Tibial nerve (tissue), 4 donors: ENCODE measurements around the gene ELAPOR1. TPM values are rescaled to one million over a fixed set of nuclear protein-coding genes. Genes with fewer than 3 reads are reported as not detected.

Experiments
- DNase-seq, 2 donors: peaks; one replicate each; pipeline ENCODE4 v3.0.0-alpha.2; 2019; ENCODE audit warnings: low spot score in 2 of 2
- H3K27ac ChIP-seq, 4 donors: fragments of 200-600 bp; sonication (generic) in 3 of 4; one replicate each; pipeline ENCODE4 v1.5.1; 2017 to 2019; ENCODE audit warnings: mild to moderate bottlenecking in 1 of 4
- H3K27me3 ChIP-seq, 2 donors: fragments of 200-600 bp; sonication (generic) in 1 of 2; one replicate each; pipeline versions ENCODE4 v1.5.1 to v1.6.0; 2017 to 2019
- H3K36me3 ChIP-seq, 3 donors: fragments of 200-600 bp; sonication (generic); one replicate each; pipeline ENCODE4 v1.5.1; 2018 to 2019
- H3K4me1 ChIP-seq, 4 donors: fragments of 200-600 bp; sonication (generic) in 3 of 4; one replicate each; pipeline ENCODE4 v1.5.1; 2017 to 2019
- H3K4me3 ChIP-seq, 4 donors: fragments of 200-600 bp; sonication (generic) in 3 of 4; one replicate each; pipeline ENCODE4 v1.5.1; 2017 to 2019; ENCODE audit warnings: mild to moderate bottlenecking in 1 of 4, moderate library complexity in 1 of 4
- H3K9me3 ChIP-seq, 4 donors: fragments of 200-600 bp; sonication (generic) in 3 of 4; one replicate each; pipeline ENCODE4 v1.5.1; 2017 to 2019
- EP300 ChIP-seq, 2 donors: sonication (generic); formaldehyde crosslinking; IDR thresholded peaks; one replicate each; pipeline ENCODE4 v1.6.1; 2017; ENCODE audit warnings: antibody characterized with exemption in 2 of 2, mild to moderate bottlenecking in 1 of 2
- POLR2A ChIP-seq, 2 donors: fragments of 450-650 bp; IDR thresholded peaks; one replicate each; pipeline ENCODE4 v1.6.1; 2017; ENCODE audit warnings: antibody characterized with exemption in 2 of 2, mild to moderate bottlenecking in 2 of 2, moderate library complexity in 2 of 2
- WGBS, 2 donors: methylation state at CpG; one replicate each; pipeline ENCODE4 v1.1.5; 2018; 5-methylcytosine and 5-hydroxymethylcytosine counted together
- total RNA-seq, 4 donors: library from RNA; depleted of rRNA; stranded (reverse); fragments of >200 nt; gene quantifications; one replicate each; pipeline ENCODE4 v1.1.0, GENCODE V29; 2016
- TF ChIP-seq, protein P1 (sequence below), 5 experiments: fragments of 200-600 bp in 3 of 5; fragments of 450-650 bp in 2 of 5; sonication (generic) in 3 of 5; IDR thresholded peaks; one replicate each; pipeline ENCODE4 v1.5.1; 2016 to 2019; ENCODE audit warnings: antibody characterized with exemption in 5 of 5, mild to moderate bottlenecking in 3 of 5, moderate library complexity in 2 of 5

ELAPOR1 gene
- total RNA-seq, 4 donors from 2014 or later = 0.20 to 0.90 (median 0.32) TPM

DNA sequence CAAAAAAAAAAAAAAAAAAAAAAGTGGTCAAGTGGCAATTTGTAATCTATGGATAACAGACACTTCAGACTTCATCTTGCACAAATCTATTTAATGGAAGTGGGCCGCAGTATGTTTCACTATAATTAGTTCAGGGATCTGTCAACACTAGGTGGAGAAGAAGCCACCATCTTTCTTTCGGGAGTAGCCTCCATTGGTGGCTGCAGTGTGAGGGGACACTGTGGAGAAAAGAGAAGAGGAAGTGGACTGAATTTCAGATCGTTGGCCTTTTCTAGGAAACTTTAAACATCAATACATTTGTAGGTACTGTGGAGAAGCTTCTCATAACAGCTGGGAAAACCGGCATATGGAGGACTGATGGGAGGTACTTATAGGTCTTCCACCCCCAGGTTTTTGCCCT is 8.0 kb upstream of the ELAPOR1 start:
- no peak for TF ChIP-seq POLR2A (IDR thresholded peaks at IDR 0.05)
- TF ChIP-seq, protein P1, sequence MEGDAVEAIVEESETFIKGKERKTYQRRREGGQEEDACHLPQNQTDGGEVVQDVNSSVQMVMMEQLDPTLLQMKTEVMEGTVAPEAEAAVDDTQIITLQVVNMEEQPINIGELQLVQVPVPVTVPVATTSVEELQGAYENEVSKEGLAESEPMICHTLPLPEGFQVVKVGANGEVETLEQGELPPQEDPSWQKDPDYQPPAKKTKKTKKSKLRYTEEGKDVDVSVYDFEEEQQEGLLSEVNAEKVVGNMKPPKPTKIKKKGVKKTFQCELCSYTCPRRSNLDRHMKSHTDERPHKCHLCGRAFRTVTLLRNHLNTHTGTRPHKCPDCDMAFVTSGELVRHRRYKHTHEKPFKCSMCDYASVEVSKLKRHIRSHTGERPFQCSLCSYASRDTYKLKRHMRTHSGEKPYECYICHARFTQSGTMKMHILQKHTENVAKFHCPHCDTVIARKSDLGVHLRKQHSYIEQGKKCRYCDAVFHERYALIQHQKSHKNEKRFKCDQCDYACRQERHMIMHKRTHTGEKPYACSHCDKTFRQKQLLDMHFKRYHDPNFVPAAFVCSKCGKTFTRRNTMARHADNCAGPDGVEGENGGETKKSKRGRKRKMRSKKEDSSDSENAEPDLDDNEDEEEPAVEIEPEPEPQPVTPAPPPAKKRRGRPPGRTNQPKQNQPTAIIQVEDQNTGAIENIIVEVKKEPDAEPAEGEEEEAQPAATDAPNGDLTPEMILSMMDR (IDR thresholded peaks at IDR 0.05) = no peak
- TF ChIP-seq EP300 (IDR thresholded peaks at IDR 0.05) = no peak
- no peak overlapping the region for H3K4me3 ChIP-seq
- no peak overlapping the region for H3K27ac ChIP-seq
- peaks cover 0 to 6% (median 0%) of the 10 kb centered on the region in 3 donors for H3K36me3 ChIP-seq
- H3K27me3 ChIP-seq = no peaks in the 10 kb centered on the region
- no peak for DNase-seq
- 81 to 83% methylated on average over 4 of the region's 4 CpGs for WGBS, 2 donors
- peaks cover 0 to 28% (median 0%) of the 10 kb centered on the region in 4 donors for H3K4me1 ChIP-seq
- H3K9me3 ChIP-seq = no peaks in the 10 kb centered on the region

DNA sequence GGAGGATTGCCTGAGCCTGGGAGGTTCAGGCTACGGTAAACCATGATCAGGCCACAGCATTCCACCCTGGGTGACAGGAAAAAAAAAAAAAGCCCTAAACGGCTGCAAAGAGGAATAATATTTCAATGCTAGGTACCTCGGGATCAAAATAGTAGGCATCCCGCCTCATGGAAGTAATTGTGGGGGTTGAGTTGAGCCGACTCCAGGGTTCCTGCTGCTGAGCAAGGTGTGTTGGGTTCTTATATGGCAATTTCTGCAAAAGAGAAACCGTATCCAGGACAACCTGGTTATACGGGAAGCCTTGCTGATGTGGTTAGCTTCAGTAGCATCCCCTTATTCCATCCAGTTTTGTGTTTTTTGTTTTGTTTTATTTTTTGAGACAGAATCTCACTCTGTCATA is 6.1 kb upstream of the ELAPOR1 start:
- no peak for TF ChIP-seq POLR2A (IDR thresholded peaks at IDR 0.05)
- no peak for TF ChIP-seq EP300 (IDR thresholded peaks at IDR 0.05)
- TF ChIP-seq, protein P1 (IDR thresholded peaks at IDR 0.05) = no peak
- Histone ChIP-seq H3K27me3 (no peaks in the 10 kb centered on the region), H3K27ac (no peak overlapping the region), H3K4me3 (no peak overlapping the region), H3K9me3 (no peaks in the 10 kb centered on the region), H3K4me1 (peaks cover 0 to 18% (median 3%) of the 10 kb centered on the region in 4 donors), H3K36me3 (peaks cover 0 to 2% (median 0%) of the 10 kb centered on the region in 3 donors)
- WGBS, 2 donors = 77 to 85% methylated on average over 7 of the region's 7 CpGs
- DNase-seq = no peak

DNA sequence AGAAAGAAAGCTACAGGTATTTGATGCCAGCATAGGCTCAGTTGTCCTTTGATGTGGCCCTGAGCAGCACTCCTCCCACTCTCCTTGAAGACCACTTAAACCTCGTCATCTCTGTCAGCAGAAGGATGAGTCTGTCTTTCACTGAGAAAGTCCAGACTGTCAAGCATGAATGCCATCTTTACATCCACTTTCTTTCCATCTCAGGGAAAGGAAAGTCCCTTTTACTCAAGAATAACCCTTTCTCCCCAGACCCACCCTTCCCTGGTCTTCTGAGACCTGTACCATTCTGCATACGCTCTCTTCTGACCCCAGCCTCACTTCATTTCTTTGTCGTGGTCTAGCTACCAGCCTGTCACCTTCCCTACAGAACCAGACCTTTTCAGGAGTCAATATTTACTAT is 4.0 kb upstream of the ELAPOR1 start:
- no peak for DNase-seq
- no peak for TF ChIP-seq EP300 (IDR thresholded peaks at IDR 0.05)
- no peak for TF ChIP-seq POLR2A (IDR thresholded peaks at IDR 0.05)
- TF ChIP-seq, protein P1 (IDR thresholded peaks at IDR 0.05) = no peak
- Histone ChIP-seq H3K9me3 (no peaks in the 10 kb centered on the region), H3K36me3 (no peaks in the 10 kb centered on the region), H3K27me3 (peaks cover 0 to 12% of the 10 kb centered on the region in 2 donors), H3K4me1 (peaks cover 0 to 29% (median 16%) of the 10 kb centered on the region in 4 donors), H3K27ac (no peak overlapping the region), H3K4me3 (no peak overlapping the region)
- 67 to 69% methylated on average over 3 of the region's 3 CpGs for WGBS, 2 donors

DNA sequence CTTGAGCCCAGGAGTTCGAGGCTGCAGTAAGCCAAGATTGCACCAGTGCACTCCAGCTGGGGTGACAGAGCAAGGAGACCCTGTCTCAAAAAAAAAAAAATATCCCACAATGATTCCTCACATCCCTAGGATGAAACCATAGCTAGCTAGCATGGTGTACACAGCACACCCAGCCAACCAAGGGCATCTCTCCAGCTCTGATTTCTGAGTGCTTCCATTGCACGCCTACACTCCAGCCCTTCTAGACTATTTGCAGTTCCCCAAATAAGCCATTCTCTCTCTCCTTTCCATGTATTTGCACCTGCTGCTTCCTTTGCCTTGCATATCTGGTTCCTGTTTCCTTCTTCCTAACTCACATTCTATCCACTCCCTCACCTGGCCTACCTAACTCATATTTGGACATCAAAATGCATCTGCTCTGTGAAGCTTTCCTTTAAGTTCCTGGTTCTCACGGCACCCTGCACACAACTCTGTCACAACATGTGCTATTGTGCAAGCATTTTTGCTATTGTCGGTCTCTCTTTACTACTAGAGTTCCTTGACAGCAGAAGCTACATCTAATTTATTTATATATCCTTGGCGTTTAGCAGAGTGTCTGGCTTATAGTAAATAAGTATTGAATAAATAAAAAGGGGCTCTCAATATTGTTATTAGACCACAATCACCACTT is 2.4 kb upstream of the ELAPOR1 start:
- Histone ChIP-seq H3K27ac (no peak overlapping the region), H3K27me3 (peaks cover 0 to 23% of the 10 kb centered on the region in 2 donors), H3K4me3 (no peak overlapping the region), H3K36me3 (no peaks in the 10 kb centered on the region), H3K4me1 (peaks cover 0 to 27% (median 16%) of the 10 kb centered on the region in 4 donors), H3K9me3 (no peaks in the 10 kb centered on the region)
- no peak for DNase-seq
- TF ChIP-seq POLR2A (IDR thresholded peaks at IDR 0.05) (no peak), EP300 (IDR thresholded peaks at IDR 0.05) (no peak)
- TF ChIP-seq, protein P1 (IDR thresholded peaks at IDR 0.05) = no peak
- 71 to 74% methylated on average over 5 of the region's 5 CpGs for WGBS, 2 donors

DNA sequence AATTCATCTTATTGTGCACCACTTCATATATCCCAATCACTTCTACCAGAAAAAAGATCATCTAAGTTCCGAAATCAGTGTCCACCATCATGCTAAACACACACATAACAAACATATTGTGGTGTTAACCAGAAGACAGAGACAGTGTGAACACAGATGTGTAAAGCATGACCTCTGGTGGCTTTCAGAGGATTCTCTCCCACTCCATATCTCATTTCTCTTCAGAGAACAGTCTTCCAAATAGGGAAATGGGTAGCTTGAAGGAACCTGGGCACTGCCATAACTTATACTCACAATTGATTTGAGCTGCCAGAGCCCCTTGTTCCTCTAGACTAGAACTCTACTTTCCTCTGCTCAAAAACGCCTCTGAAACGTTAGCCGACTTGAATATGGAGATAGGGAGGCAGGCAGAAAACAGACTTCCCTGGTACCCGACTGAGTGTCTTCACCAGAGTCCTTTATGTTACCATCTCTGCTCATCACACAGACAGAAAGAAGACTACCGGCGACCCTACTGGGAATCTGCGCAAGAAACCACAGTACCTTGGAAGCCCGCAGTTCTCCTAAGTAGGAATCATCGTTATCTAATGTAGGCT is 1.8 kb upstream of the ELAPOR1 start:
- Histone ChIP-seq H3K9me3 (no peaks in the 10 kb centered on the region), H3K4me1 (peaks cover 0 to 27% (median 16%) of the 10 kb centered on the region in 4 donors), H3K4me3 (peak overlapping the region in 3 of 4 donors; percentile 2 to 52 (median 33)), H3K27ac (peak overlapping the region in 2 of 4 donors; percentile 18 to 65), H3K27me3 (peaks cover 0 to 23% of the 10 kb centered on the region in 2 donors), H3K36me3 (no peaks in the 10 kb centered on the region)
- 30 to 31% methylated on average over 10 of the region's 10 CpGs for WGBS, 2 donors
- TF ChIP-seq POLR2A (IDR thresholded peaks at IDR 0.05) (no peak), EP300 (IDR thresholded peaks at IDR 0.05) (no peak)
- TF ChIP-seq, protein P1 (IDR thresholded peaks at IDR 0.05) = no peak
- DNase-seq = no peak
